HUES6 (cell line): Measurements from ENCODE around the gene MLXIP.
"Not testable (repeated sequence)": the region's sequence is repeated elsewhere in the genome, so short reads cannot be mapped to it uniquely, and the experiment has no call there.

Source experiments
- H3K27ac ChIP-seq: 2 replicates; pipeline ENCODE4 v1.7.0; 2013; ENCODE audit warnings: low read depth, mild to moderate bottlenecking, low read length, inconsistent platforms
- H3K27me3 ChIP-seq: 2 replicates; pipeline ENCODE4 v1.6.1; 2013; ENCODE audit warnings: low read length; ENCODE audit not compliant: control insufficient read depth, insufficient read depth
- H3K36me3 ChIP-seq: 2 replicates; pipeline ENCODE4 v1.6.1; 2013; ENCODE audit warnings: low read length; ENCODE audit not compliant: control insufficient read depth, insufficient read depth
- H3K4me1 ChIP-seq: 2 replicates; pipeline ENCODE4 v1.6.1; 2013; ENCODE audit warnings: low read length; ENCODE audit not compliant: control insufficient read depth, insufficient read depth
- H3K4me3 ChIP-seq: 2 replicates; pipeline ENCODE4 v1.5.1; 2013; ENCODE audit warnings: low read depth, low read length
- H3K9ac ChIP-seq: one replicate; pipeline ENCODE4 v1.6.1; 2013; ENCODE audit warnings: mild to moderate bottlenecking, low read length
- H3K9me3 ChIP-seq: 2 replicates; pipeline ENCODE4 v1.6.1; 2013; ENCODE audit warnings: low read depth, low read length; ENCODE audit not compliant: control insufficient read depth, insufficient read depth

The MLXIP gene

DNA sequence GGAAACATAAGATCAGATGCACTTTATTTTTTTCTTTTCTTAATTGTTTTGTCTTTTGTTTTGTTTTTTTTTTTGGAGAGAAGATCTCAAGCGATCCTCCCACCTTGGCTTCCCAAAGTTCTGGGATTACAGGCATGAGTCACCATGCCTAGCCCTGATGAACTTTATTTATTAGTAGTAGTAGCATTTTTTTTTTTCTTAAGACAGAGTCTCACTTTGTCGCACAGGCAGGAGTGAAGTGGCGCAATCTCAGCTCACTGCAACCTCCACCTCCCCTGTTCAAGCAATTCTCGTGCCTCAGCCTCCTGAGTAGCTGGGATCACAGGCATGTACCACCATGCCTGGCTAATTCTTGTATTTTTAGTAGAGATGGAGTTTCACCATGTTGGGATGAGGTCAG, 97.9 kb downstream of the MLXIP start:
- H3K4me1 ChIP-seq, H3K27ac ChIP-seq, H3K36me3 ChIP-seq, H3K27me3 ChIP-seq, H3K4me3 ChIP-seq, H3K9me3 ChIP-seq, H3K9ac ChIP-seq: not testable (repeated sequence)

DNA sequence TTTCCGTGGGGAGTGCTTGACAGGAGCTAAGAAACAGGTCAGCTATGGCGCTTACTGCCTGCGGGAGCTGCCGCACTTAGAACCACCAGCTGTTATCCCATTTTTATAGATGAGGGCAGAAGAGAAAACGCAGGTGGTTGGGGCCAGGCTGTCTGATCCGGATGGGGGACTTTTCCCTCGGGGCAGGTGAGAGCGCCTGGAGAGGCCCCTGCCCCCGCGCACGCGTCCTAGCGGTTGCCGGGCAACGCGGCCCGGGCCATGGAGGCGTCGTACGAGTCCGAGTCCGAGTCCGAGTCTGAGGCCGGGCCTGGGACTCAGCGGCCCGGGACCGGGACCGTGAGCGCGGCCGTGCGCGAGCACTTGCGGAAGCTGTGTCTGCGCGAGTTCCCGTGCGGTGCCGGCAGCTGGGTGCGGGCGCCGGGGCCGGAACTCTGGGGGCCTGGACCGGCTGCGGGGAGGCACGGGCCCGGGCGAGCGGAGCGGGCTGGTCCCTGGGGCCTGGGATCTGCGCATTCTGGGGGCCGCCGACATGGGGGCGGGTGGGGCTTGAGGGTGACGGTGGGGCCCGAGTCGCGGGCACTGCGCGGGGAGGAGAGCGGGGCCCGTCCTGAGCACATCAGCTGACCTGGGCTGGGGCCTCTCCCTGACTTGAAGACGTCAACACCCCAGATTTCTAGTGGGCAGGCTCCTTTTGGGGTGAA, 104.5 kb downstream of the MLXIP start, which contains the start of gene LRRC43:
Gene LRRC43 (plus strand): TSS at position 237 of the 701 bp plus-strand sequence. CDS start 22 bp downstream, at position 259.
- Histone ChIP-seq H3K9ac (no peak within 1 kb of the TSS), H3K4me3 (peak within 1 kb of the TSS; percentile 68), H3K9me3 (no peaks in the 10 kb centered on the region), H3K27me3 (peaks cover 19% of the 10 kb centered on the region), H3K4me1 (no peaks in the 10 kb centered on the region), H3K36me3 (no peaks in the 10 kb centered on the region), H3K27ac (no peak within 1 kb of the TSS)

DNA sequence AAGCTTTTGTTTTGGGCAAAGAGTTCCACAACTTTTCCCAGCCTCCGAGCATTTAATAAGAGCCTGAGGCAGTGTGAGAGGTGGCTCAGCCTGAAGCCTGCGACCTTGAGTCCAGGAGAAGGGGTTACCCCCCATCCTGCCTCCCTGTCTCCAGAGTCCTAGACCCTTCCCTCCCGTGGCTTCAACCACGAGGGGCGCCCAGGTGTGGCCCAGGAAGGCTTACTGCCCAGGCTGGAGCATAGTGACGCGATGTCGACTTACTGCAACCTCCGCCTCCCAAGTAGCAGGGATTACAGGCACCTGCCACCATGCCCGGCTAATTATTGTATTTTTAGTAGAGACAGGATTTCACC, 105.0 kb downstream of the MLXIP start:
- no peaks in the 10 kb centered on the region for H3K4me1 ChIP-seq
- H3K9ac ChIP-seq: no peak overlapping the region
- peaks cover 19% of the 10 kb centered on the region for H3K27me3 ChIP-seq
- no peaks in the 10 kb centered on the region for H3K9me3 ChIP-seq
- H3K4me3 ChIP-seq: peak overlapping the region; percentile 68
- no peak overlapping the region for H3K27ac ChIP-seq
- H3K36me3 ChIP-seq: no peaks in the 10 kb centered on the region

DNA sequence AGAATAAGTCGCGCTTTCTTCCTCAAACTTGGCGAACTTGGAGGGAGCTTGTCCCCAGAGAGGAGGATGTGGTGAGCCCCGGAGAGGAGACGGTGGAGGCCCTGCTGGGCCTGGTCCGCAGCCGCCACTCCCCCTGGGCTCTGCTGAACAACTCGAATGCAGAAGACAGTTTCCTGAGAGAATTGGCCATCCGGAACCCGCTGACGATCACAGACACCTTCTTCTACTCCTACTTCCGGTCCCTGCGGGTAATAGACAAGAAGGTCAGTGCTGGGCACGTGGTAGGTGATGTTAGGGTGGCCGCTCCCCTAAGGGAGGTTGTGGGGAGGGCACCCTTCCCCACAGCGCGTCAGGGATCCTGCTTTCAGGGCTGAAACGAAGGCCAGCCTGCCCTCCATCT, 106.0 kb downstream of the MLXIP start:
- Histone ChIP-seq H3K27ac (no peak overlapping the region), H3K9me3 (no peaks in the 10 kb centered on the region), H3K4me3 (no peak overlapping the region), H3K9ac (no peak overlapping the region), H3K4me1 (no peaks in the 10 kb centered on the region), H3K36me3 (no peaks in the 10 kb centered on the region), H3K27me3 (peaks cover 19% of the 10 kb centered on the region)

DNA sequence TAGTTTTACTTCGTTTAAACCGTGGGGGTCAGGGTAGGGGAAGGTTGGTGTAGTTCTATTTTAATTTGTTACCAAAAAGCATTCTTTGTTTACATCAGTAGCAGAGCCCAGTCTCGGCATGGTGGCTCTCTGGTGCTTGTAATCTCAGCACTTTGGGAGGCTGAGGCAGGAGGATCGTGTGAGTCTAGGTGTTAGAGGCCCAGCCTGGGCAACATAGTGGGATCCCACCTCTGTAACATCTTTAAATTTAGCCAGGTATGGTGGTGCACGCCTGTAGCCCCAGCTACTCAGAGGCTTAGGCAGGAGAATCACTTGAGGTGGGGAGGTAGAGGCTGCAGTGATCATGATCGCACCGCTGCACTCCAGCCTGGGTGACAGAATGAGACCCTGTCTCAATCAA, 106.5 kb downstream of the MLXIP start:
- Histone ChIP-seq H3K27ac (no peak overlapping the region), H3K27me3 (peaks cover 19% of the 10 kb centered on the region), H3K9me3 (no peaks in the 10 kb centered on the region), H3K36me3 (no peaks in the 10 kb centered on the region), H3K4me3 (no peak overlapping the region), H3K4me1 (no peaks in the 10 kb centered on the region), H3K9ac (no peak overlapping the region)

DNA sequence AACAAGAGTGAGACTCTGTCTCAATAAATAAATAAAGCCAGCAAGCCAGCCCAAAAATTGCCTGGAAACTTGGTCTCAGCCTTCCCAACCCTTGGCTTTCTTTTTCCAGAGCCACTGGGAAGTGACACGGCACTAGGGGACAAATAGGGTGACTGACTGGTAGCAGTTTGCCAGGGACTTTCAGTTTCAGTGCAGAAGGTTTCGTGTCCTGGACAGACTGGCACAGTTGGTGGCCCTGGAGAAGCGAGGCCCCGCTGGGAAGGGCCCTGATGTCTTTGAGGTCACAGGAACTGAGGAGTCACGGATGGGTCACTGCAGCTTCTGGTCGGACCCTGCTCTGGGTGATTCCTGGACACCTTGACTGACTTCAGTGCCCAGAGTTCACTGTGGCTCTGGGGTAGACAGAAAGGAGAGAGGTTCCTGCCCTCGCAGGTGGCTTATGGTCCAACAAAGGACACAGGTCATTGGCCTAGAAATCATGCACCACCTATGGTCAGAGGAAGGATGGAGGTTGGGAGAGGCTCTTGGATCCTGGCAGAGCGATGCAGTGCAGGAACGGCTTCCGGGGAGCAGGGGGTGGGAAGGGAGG, 107.0 kb downstream of the MLXIP start:
- Histone ChIP-seq H3K27me3 (peaks cover 19% of the 10 kb centered on the region), H3K27ac (no peak overlapping the region), H3K4me1 (no peaks in the 10 kb centered on the region), H3K9ac (no peak overlapping the region), H3K9me3 (no peaks in the 10 kb centered on the region), H3K36me3 (no peaks in the 10 kb centered on the region), H3K4me3 (no peak overlapping the region)

DNA sequence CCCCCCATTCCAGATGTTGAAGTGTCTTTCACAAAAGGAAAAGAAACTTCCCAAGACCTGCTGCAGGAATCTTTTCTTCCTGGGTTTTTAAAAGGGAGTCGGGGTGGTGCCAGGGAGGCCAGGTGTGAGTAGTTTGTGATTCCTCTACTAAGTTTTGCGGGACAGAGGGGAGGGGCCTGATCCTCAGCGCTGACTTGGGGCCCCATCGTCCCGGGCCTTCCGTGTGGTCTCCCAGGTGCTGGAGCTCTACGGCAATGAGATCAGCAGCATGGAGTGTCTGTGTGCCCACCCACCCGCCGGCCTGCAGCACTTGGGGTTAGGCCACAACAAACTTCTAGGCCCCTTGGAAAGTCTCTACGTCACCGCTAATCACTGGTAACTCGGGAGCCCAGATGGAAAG, 108.9 kb downstream of the MLXIP start:
- no peak overlapping the region for H3K9ac ChIP-seq
- H3K4me1 ChIP-seq: no peaks in the 10 kb centered on the region

DNA sequence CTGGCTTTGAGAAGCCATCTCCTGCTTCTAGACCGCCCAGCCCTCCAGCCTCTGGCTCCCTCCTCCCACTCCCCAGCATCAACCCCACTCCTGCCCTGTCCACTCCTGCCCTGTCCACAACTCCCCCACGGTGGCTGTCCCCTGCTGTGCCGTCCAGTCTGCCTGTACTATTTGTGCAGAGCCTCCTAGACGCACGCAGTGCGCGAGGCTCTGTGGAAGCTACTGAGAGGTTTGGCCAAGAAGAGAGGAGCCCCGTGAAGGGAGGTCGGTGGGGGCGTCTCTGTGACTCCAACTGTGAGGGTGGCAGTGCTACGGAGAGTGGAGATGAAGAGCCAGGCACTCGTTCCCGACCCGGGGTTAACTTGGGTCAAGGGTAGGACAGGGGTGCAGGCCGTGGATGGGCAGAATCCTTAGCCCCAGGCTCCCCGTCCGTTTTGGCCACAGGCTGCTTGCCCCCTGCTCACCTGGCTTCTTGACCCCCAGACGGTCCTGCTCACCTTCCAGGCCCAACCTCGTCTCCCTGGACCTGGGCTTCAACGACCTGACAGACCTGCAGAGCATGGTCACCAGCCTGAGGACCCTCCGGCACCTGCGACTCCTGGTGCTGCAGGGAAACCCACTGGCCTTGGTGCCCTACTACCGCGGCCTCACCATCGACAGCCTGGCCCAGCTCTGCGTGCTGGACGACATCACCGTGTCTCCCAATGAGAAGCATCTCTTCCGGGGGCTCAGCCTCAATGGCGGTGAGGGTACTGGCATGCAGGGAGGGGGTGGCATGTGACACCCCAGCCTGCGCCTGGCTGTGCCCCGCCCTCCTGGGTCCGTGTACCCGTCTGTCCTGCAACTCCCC, 111.3 kb downstream of the MLXIP start:
- H3K4me3 ChIP-seq: no peak overlapping the region
- no peaks in the 10 kb centered on the region for H3K36me3 ChIP-seq
- H3K27me3 ChIP-seq: peaks cover 3% of the 10 kb centered on the region; the same call in 1 of the 2 replicates
- H3K9ac ChIP-seq: no peak overlapping the region
- H3K27ac ChIP-seq: no peak overlapping the region
- peaks cover under 1% of the 10 kb centered on the region; the same call in 1 of the 2 replicates for H3K9me3 ChIP-seq
- H3K4me1 ChIP-seq: no peaks in the 10 kb centered on the region

More for the DNA sequence above, 108.9 kb downstream of the MLXIP start:
- no peak overlapping the region for H3K4me3 ChIP-seq
- H3K9me3 ChIP-seq: no peaks in the 10 kb centered on the region
- peaks cover 19% of the 10 kb centered on the region for H3K27me3 ChIP-seq
- no peaks in the 10 kb centered on the region for H3K36me3 ChIP-seq
- no peak overlapping the region for H3K27ac ChIP-seq

DNA sequence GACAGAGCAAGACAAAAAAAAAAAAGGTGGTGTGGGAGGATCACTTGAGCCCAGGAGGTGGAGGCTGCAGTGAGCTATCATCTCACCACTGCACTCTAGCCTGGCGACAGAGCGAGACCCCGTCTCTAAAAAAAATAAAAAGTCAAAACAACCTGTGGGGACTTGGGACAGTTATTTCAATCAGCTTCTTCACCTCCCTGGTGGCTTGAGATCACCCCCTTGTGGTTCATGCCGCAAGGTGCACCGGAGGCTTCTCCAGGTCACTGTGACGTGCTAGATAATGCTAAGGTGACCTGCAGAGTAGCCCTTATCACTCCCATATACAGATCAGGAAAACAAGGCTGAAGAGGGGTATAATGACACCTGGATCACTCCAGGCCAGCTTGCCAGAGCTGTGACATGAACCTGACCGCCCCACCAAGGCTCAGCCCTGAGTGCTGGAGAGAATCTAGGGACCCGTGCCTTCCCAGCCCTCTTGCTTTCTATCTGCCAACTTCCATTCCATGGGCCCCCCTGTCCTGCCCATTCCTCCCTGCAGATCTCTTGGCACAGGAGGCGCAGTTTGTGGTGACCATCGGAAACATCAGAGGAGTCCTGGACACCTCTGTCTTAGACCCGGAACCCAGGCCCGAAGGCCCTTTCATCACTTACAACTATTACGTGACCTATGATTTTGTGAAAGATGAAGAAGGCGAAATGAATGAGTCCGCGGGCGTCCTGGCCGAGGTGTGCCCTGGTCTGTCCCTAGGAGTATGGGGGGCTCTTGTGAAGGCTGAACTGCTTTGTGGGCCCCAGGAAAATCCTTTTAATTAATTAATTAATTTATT, 112.5 kb downstream of the MLXIP start:
- no peaks in the 10 kb centered on the region for H3K4me1 ChIP-seq
- H3K9me3 ChIP-seq: peaks cover 10% of the 10 kb centered on the region; the same call in 1 of the 2 replicates
- H3K36me3 ChIP-seq: no peaks in the 10 kb centered on the region
- no peak overlapping the region for H3K27ac ChIP-seq
- no peak overlapping the region for H3K4me3 ChIP-seq
- no peaks in the 10 kb centered on the region for H3K27me3 ChIP-seq
- H3K9ac ChIP-seq: no peak overlapping the region

DNA sequence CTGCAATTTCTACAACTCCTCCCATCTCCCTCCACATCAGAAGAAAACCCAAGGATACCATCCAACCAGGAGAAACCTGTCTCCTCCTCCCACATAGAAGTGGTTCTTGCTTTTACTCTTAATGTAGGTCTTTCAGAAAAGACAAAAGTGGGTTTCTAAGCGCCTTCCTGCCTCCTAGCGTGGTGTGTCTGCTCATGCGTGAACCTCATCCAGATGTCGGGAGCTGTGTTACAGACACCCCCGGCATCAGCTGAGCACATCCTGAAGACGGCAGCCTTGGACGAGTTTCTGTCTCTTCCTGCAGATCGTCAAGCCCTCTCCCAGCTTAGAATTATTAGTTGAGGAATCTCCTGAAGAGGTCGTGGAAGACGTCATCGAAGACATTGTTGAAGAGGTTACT, 113.9 kb downstream of the MLXIP start:
- no peaks in the 10 kb centered on the region for H3K4me1 ChIP-seq
- no peaks in the 10 kb centered on the region for H3K36me3 ChIP-seq
- no peaks in the 10 kb centered on the region for H3K27me3 ChIP-seq
- no peak overlapping the region for H3K4me3 ChIP-seq
- peaks cover 10% of the 10 kb centered on the region; the same call in 1 of the 2 replicates for H3K9me3 ChIP-seq
- no peak overlapping the region for H3K9ac ChIP-seq
- no peak overlapping the region for H3K27ac ChIP-seq
